ENCODE measurements around the gene RAB3IL1.

DNA sequence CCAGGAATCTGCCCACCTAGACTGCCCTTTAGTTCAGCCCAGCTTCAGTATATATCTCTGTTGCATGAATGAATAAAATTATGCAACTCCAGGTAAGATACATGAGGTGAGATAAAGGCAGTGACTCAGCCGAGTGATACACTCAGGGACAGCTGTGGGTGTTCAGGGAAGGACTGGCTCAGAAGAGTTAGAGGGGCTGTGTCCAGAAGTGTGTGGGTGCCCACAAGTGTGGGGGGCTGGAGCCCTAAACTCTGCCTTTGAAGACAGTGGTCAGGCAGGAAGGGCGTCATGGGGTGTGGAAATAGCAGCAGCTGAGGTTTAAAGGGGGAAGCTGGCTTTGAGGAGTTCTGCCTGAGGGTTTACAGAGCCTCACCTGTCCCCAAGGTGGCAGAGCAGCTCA, 41.7 kb upstream of the RAB3IL1 start:
- TF ChIP-seq GATA2 (IDR thresholded peaks at IDR 0.05; ENCODE audit: low read depth, low read length) = no peak
- TF ChIP-seq GATA3 (IDR thresholded peaks at IDR 0.05; ENCODE audit: low read depth, low read length) = no peak
